GM10266 (cell line): ENCODE measurements around the gene FXYD6.

Experiments used
- DNase-seq: peaks from one replicate; pipeline ENCODE4 v3.0.0; 2012; ENCODE audit errors: extremely low spot score
- TF ChIP-seq, protein P1 (sequence below): IDR thresholded peaks from 2 replicates; pipeline ENCODE4 v1.5.1; 2012; ENCODE audit warnings: mild to moderate bottlenecking, low read depth; ENCODE audit not compliant: control insufficient read depth, insufficient read depth; ENCODE audit errors: missing control alignments

Gene FXYD6

DNA sequence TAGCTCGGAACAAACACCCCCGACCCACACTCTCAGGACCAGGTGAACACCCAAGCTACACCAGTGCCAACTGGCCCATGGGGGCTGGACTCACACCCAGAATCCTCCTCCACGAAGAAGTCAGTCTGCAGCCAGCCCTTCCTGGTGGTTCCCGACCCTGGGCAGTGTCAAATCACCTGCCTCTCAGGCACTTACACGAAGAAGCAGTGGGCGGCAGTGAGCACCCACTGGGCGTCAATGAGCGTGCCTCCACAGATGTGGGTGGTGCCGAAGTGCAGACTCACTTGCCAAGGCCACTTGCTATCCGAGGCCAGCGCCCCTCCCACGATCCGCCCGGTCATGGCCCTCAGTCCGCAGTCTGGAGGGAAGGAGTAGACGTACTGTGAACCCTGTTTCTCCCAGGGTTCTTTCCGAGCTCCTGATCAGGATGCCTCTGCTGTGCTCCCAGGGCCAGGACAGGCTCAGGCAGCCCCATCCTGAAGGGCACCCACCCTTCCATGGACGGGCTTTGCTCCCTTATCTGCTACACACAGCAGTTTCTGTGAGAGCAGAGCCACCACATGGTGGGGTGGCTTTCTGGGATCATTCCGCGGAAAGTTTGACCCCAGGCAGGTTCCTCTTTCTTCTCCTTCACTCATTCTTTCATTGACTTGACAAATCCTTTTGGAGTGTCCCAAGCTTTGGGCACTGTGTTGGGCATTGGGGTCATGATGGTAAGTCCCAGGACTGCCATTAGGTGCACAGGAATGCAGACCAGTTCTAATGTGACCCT lies 33.3 kb upstream of the FXYD6 start:
- TF ChIP-seq, protein P1, sequence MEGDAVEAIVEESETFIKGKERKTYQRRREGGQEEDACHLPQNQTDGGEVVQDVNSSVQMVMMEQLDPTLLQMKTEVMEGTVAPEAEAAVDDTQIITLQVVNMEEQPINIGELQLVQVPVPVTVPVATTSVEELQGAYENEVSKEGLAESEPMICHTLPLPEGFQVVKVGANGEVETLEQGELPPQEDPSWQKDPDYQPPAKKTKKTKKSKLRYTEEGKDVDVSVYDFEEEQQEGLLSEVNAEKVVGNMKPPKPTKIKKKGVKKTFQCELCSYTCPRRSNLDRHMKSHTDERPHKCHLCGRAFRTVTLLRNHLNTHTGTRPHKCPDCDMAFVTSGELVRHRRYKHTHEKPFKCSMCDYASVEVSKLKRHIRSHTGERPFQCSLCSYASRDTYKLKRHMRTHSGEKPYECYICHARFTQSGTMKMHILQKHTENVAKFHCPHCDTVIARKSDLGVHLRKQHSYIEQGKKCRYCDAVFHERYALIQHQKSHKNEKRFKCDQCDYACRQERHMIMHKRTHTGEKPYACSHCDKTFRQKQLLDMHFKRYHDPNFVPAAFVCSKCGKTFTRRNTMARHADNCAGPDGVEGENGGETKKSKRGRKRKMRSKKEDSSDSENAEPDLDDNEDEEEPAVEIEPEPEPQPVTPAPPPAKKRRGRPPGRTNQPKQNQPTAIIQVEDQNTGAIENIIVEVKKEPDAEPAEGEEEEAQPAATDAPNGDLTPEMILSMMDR: no peak
- DNase-seq: no peak

DNA sequence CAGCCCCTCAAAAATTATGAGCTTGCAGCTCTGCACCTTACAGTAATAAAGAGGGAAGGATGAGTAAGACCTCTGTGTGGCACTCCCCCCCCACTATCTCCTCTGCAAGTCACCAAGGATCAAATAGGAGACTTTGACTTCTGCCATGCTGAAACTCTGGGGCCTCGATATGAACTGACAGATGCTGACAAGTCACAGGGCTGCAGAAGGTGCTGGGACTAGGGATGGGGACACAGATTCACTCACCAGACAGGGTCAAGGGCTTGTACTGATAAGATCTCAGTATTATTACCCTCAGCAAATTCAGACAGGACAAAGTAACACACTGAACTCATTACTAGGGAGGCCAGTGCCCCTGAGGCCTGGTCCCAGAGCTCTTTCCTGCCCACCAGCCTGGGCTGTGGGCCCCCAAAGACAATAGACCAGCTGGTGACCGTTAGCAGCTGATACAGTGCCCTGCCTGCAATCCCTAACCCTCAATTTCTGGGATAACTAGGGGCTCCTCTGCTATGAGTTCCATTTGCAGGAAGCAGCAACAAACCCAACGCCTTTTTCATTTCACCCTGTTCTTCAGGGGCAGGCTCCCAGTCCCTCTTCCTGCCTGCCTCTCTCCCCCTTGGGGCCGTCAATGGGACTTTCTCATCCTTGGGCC lies 32.6 kb upstream of the FXYD6 start:
- TF ChIP-seq, protein P1: no peak
- DNase-seq: no peak

DNA sequence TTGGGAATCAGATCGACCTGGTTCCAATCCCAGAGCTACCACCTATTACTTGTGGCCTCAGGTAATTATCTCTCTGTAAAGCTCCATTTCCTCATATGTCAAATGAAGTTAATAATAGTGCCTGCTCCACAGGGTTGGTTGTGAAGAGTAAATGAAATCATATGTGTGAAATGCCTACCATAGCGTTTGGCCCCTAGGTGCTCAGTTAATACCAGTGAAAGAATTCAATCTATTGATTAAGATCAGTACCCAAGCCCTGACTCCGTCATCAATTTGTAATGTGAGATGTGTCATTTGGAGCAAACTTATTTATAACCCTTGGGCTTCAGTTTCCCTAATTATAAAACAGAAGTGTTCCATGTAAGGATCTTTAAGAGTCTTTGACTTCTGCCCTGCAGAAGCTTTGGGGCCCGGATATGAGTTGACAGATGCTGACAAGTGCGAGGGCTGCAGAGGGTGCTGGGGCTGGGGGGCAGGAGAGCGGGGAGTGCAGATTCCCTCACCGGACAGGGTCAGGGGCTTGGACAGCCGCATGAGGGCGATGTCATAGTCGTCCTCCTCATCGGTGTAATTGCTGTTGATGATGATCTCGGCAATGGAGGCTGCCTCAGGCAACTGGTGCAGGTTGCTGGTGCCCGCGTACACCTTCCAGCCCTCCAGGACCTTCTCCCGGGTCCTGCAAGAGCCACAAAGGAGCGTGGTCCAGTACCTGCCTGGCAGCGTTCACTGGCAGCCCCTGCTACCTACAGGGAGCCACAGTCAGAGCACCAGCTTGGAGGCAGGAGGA lies 31.8 kb upstream of the FXYD6 start:
- TF ChIP-seq, protein P1: no peak
- DNase-seq: no peak

DNA sequence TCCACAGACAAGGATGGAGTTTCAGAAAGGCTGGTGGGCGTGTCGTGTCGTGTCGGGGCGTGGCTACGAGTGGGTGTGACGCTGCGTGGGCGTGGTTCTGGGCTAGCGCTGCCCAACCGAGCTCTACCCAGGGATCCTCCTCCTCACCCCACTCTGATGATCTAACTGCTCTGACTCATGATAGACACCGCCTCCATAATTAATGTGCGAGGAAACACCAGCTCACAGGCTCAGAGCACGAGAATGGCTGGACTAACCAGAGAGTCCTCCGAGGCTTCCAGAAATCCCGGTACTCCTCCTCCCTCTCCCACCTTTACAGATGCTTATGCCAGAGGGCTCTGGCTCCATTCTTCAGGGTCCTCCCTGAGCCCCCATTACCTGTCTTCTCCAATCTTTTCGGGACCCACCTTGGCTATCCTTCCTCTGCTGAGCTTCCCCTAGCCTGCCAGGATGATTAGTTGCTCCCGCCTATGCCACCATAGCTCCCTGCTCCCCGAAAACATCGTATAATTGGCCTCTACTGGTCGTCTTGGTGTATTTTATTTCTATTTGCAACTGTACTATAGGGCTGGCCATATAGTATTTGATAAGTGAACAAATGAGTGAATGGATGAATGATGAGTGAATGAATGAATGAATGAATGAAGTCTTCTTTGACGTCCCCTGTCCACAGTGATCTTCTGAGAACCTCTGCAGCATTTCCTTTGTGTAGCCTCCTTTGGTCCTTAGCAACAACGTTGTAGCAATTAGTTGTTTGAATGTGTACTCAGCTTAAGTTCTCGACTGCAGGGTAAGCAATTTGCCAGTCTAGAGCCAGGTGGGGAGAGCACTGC lies 31.0 kb upstream of the FXYD6 start:
- TF ChIP-seq, protein P1: no peak
- no peak for DNase-seq

DNA sequence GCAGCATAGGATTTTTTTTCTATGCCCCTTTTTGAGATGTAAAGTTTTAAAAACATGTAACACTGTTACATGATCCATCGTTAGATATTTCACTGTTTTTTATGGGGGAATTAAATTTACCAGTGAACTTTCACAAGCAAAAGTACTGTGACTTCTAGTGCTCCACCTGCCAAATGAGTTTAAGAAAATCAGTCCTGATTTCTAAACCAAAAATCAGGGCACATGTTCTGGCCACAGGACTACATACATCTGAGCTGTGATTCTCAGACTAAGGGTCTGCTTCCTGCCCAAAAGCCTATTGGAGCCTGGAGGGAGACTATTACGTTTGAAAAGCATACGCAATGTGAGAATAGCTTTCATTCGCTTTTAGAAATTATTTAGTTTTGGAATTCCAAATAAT lies 30.3 kb upstream of the FXYD6 start:
- DNase-seq: no peak
- TF ChIP-seq, protein P1: no peak

DNA sequence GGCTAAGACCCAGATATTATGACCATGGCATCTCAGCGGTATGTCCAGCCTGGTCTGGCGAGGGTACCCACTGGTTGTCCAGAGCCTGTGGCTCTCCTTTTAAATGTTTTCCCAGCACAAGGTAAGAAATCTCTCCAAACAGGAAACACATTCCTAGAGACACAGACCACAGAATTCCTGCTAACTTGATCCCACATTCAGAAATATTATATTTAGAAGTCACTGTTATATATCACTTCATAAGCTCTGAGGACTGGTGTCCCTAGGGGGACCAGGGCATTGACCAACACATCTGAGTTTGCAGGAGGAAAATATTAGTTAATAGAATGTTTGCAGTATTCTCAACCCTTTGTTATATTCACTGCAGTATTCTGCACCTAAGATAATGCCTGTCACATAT lies 29.7 kb upstream of the FXYD6 start:
- no peak for DNase-seq
- TF ChIP-seq, protein P1: no peak
